ENCODE data around the gene WDR77.

- TF ChIP-seq, protein P1, sequence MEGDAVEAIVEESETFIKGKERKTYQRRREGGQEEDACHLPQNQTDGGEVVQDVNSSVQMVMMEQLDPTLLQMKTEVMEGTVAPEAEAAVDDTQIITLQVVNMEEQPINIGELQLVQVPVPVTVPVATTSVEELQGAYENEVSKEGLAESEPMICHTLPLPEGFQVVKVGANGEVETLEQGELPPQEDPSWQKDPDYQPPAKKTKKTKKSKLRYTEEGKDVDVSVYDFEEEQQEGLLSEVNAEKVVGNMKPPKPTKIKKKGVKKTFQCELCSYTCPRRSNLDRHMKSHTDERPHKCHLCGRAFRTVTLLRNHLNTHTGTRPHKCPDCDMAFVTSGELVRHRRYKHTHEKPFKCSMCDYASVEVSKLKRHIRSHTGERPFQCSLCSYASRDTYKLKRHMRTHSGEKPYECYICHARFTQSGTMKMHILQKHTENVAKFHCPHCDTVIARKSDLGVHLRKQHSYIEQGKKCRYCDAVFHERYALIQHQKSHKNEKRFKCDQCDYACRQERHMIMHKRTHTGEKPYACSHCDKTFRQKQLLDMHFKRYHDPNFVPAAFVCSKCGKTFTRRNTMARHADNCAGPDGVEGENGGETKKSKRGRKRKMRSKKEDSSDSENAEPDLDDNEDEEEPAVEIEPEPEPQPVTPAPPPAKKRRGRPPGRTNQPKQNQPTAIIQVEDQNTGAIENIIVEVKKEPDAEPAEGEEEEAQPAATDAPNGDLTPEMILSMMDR (conservative IDR thresholded peaks at IDR 0.05; ENCODE audit: low read length), result no peak
- no peak for TF ChIP-seq EZH2phosphoT487 (IDR thresholded peaks at IDR 0.05; ENCODE audit: borderline replicate concordance)
Observed at GRCh38 chr1:111487133-111487532, 38.1 kb upstream of the WDR77 start.
